Body of pancreas (tissue), 4 donors: ENCODE results near the gene SPHK2. TPM values are rescaled to one million over a fixed set of nuclear protein-coding genes. Genes with fewer than 3 reads are reported as not detected.

Experiments used
- ATAC-seq: fragments of 150-250 bp; one replicate; pipeline ENCODE4 v1.9.1; 2016
- DNase-seq, 4 donors: peaks; one replicate each; pipeline ENCODE4 v3.0.0-alpha.2; 2019
- H3K27ac ChIP-seq, 4 donors: fragments of 200-600 bp; sonication (generic); 1 replicate in 3 of 4; 2 replicates in 1 of 4; pipeline versions ENCODE4 v1.5.1 to v1.6.1; 2016 to 2019; ENCODE audit warnings: mild to moderate bottlenecking in 1 of 4, mixed read lengths in 1 of 4, moderate library complexity in 1 of 4
- H3K27me3 ChIP-seq, 2 donors: fragments of 200-600 bp; sonication (generic); one replicate each; pipeline ENCODE4 v1.6.0; 2016; ENCODE audit warnings: mild to moderate bottlenecking in 1 of 2
- H3K36me3 ChIP-seq, 2 donors: fragments of 200-600 bp; sonication (generic); replicated peaks in 1 of 2; 2 replicates each; pipeline ENCODE4 v1.5.1; 2016; ENCODE audit warnings: low read depth in 2 of 2; ENCODE audit not compliant: insufficient read depth in 1 of 2
- H3K4me1 ChIP-seq: fragments of 200-600 bp; sonication (generic); one replicate; pipeline ENCODE4 v1.6.0; 2016
- H3K4me3 ChIP-seq, 2 donors: fragments of 200-600 bp; sonication (generic); 1 replicate in 1 of 2; 2 replicates in 1 of 2; pipeline ENCODE4 v1.5.1; 2016 to 2019
- H3K9me3 ChIP-seq, 3 donors: fragments of 200-600 bp; sonication (generic); 1 replicate in 2 of 3; 2 replicates in 1 of 3; pipeline ENCODE4 v1.5.1; 2016
- CTCF ChIP-seq, 7 experiments: fragments of 450-650 bp in 4 of 7; fragments of 200-600 bp in 3 of 7; sonication (generic) in 3 of 7; IDR thresholded peaks; one replicate each; pipeline ENCODE4 v1.5.1; 2016 to 2019; ENCODE audit warnings: antibody characterized with exemption in 7 of 7
- POLR2A ChIP-seq, 3 donors: fragments of 450-650 bp; IDR thresholded peaks; one replicate each; pipeline ENCODE4 v1.6.1; 2016; ENCODE audit warnings: antibody characterized with exemption in 3 of 3, mild to moderate bottlenecking in 2 of 3
- WGBS, 2 donors: methylation state at CpG; one replicate each; pipeline ENCODE4 v1.1.5; 2017; 5-methylcytosine and 5-hydroxymethylcytosine counted together
- intact Hi-C: fragments of 100-400 bp; cut with DNase I; formaldehyde crosslinking; loops from one replicate; pipeline ENCODE4 v1.15.1; 2023
- total RNA-seq, 2 donors: library from RNA; depleted of rRNA; stranded (reverse); fragments of >200 nt; gene quantifications; one replicate each; pipeline ENCODE4 v1.1.0, GENCODE V29; 2016

The SPHK2 gene
- total RNA-seq, 2 donors from 2014 or later = 8.3 to 37.6 TPM

DNA sequence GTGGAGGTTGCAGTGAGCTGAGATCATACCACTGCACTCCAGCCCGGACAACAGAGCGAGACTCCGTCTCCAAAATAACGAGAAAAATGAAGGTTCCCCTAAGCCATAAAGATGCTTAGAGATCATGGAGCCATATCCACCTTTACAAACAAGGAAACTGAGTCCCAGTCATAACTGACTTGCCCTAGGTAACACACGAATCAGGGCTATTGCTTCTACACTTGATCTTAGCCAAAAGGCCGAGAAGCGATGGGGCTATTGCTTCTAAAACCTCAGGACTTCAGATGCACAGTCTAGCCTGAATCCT is 14.7 kb downstream of the SPHK2 start:
- DNase-seq (no peak), ATAC-seq (no peak)
- intact Hi-C loops = no loop called here
- H3K4me1 ChIP-seq = peaks cover 41% of the 10 kb centered on the region
- WGBS, 2 donors = 9 to 23% methylated on average over 7 of the region's 7 CpGs
- no peaks in the 10 kb centered on the region for H3K27me3 ChIP-seq
- no peaks in the 10 kb centered on the region for H3K36me3 ChIP-seq
- no peak overlapping the region for H3K4me3 ChIP-seq
- H3K9me3 ChIP-seq = no peaks in the 10 kb centered on the region
- peak overlapping the region; percentile 95 to 98 (median 96) for H3K27ac ChIP-seq
- TF ChIP-seq POLR2A (IDR thresholded peaks at IDR 0.05) (no peak), CTCF (IDR thresholded peaks at IDR 0.05) (no peak)

DNA sequence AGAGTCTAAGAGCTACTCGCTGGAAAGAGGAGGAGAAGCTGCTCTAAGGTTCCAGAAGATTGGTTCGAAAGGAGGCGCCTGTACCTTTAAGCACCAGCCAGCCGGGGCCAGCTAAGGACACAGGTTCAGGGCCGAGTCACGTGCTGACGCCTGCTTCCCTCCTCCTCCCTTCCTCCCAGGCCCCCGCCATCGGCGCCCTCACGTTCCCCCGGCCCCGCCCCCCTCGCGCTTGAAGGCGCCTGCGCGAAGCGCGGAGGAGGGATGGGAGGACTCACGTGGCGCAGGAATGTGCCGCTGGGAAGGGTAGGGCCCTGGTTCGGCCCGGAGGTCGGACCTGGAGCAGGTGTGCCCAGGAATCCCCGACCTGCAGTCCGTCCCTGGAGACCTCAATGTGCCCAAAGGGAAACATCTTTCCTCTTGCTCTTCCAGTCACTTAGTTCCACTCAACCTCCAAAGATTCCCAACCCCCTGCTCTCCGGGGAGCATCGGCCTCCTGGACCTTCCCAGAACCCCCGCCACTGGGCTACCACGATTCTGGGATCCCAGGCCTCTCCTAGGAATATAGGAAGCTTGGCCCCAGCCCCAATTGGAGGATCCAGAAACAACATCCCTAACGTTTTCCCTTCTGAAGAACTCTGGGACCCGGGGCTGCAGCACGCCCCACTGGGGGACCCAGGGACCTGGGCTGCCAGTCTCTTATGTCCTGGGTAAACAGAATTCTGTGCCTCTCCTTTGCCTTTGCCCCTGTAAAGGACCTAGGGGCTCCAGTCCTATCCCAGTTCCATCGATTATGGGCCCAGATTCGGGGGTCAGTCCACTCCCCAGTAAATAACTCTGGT is 15.3 kb downstream of the SPHK2 start:
- Histone ChIP-seq H3K4me1 (peaks cover 43% of the 10 kb centered on the region), H3K27ac (peak overlapping the region; percentile 95 to 98 (median 96)), H3K27me3 (no peaks in the 10 kb centered on the region), H3K9me3 (no peaks in the 10 kb centered on the region), H3K36me3 (no peaks in the 10 kb centered on the region), H3K4me3 (no peak overlapping the region)
- ATAC-seq (peak; percentile 48), DNase-seq (peak; percentile 98)
- TF ChIP-seq POLR2A (IDR thresholded peaks at IDR 0.05) = peak; percentile 55 to 90 (median 86)
- TF ChIP-seq CTCF (IDR thresholded peaks at IDR 0.05) = no peak
- 4 to 5% methylated on average over 11 to 36 of the region's 37 CpGs for WGBS, 2 donors
- intact Hi-C loops = no loop called here

- no peaks in the 10 kb centered on the region for H3K36me3 ChIP-seq
- H3K4me1 ChIP-seq = peaks cover 44% of the 10 kb centered on the region
- no peaks in the 10 kb centered on the region for H3K27me3 ChIP-seq
- DNase-seq = peak; percentile 66 to 75 (median 72)
- ATAC-seq = peak; percentile 34
- H3K27ac ChIP-seq = peak overlapping the region; percentile 95 to 98 (median 96)
- peak overlapping the region; percentile 38 to 62 for H3K4me3 ChIP-seq
- intact Hi-C loops = no loop called here
- TF ChIP-seq CTCF (IDR thresholded peaks at IDR 0.05) = no peak
- peak in 2 of 3 donors; percentile 23 to 26 for TF ChIP-seq POLR2A (IDR thresholded peaks at IDR 0.05)
- H3K9me3 ChIP-seq = no peaks in the 10 kb centered on the region
- WGBS, 2 donors = 0 to 1% methylated on average over 8 to 50 of the region's 67 CpGs
Observed at GRCh38 chr19:48635263-48635965, 16.1 kb downstream of the SPHK2 start.

DNA sequence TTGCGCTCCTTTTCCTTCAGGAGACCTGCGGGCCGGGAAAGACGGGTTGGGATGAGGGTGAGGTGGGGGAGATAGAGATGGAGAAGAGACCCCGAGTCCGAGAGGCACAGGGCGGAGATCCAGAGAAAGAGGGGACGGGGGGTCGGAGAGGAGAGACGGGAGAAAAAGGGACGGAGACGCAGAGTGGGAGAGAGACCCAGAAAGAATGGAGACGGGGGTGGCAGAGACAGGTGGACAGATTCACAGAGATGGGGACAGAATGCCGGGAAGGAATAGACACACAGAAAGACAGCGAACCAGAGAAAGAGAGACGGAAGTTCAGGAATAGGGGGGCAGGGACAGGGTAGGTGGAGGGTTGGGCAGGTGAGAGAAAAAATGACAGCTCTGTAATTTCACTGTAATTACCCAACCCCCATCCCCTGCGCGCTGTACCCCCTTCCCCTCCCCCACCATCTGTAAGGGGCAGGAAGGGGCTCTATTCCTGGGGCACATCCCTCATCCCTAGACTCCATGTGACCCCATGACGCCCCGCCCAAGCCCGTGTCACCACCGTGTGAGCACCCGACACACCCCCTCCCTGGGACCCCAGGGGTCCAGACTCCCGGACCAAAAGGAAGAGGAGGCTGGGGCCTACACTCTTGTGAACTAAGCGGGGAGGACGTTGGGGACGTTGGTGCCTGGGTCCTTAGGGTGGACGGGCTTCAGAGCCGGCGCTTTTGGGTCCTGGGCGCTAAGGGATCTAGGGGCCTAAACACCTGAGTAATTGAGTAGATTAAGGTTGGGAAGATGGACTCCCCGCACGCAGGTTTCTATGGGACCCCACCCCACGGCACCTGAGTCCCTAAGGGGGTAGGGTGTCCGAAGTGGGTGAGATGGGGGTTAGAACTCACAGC is 16.9 kb downstream of the SPHK2 start:
- ATAC-seq = no peak
- no peaks in the 10 kb centered on the region for H3K36me3 ChIP-seq
- TF ChIP-seq CTCF (IDR thresholded peaks at IDR 0.05) = no peak
- no peak for TF ChIP-seq POLR2A (IDR thresholded peaks at IDR 0.05)
- peak overlapping the region; percentile 51 to 62 for H3K4me3 ChIP-seq
- no peaks in the 10 kb centered on the region for H3K9me3 ChIP-seq
- DNase-seq = peak in 1 of 4 donors; percentile 63
- peaks cover 45% of the 10 kb centered on the region for H3K4me1 ChIP-seq
- peak overlapping the region; percentile 95 to 98 (median 96) for H3K27ac ChIP-seq
- 1% methylated on average over 29 to 35 of the region's 35 CpGs for WGBS, 2 donors
- intact Hi-C loops = no loop called here
- H3K27me3 ChIP-seq = no peaks in the 10 kb centered on the region
